AML-193 (cell line): ENCODE data around the gene PXT1.
A peak's percentile ranks its signal among the peaks of the same experiment; 100 is the strongest.

ENCODE experiments used
- DNase-seq, 2 experiments: peaks; one replicate each; lab custom pipeline; 2025; lab: John Stamatoyannopoulos, UW

Gene PXT1

DNA sequence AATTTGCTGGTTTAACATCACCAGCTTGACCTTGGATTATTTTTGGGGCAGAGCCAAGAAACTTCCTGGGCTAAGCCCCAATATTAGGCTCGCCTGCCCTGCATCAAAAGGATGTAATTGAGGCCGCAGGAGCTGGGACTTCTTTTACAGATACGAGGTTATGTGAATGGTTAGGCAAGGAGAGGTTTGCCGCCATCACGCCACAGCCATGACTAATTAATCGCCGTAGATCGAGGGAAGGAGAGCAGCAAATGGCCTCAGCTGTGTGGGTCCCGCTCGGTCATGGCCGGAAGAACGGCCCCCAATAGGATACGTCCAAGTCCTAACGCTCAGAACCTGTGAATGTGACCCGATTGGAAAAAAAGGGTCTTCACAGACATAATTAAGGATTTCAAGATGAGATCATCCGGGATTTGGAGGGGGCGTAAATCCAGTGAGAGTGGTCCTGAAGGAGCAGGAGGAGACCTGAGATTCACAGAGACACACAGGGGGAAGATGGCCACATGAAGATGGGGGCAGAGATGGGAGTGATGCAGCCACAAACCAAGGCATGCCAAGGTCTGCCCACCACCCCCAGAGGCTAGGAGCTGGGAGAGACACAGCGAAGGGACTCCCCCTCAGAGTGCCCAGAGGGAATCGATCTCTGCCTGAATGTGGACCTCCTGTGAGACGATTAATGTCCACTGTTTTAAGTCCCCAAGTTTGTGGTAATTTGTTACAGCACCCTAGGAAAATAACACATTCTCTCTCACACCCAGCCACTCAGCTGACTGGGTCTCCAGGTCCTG, 96.0 kb downstream of the PXT1 start:
- no peak for DNase-seq

DNA sequence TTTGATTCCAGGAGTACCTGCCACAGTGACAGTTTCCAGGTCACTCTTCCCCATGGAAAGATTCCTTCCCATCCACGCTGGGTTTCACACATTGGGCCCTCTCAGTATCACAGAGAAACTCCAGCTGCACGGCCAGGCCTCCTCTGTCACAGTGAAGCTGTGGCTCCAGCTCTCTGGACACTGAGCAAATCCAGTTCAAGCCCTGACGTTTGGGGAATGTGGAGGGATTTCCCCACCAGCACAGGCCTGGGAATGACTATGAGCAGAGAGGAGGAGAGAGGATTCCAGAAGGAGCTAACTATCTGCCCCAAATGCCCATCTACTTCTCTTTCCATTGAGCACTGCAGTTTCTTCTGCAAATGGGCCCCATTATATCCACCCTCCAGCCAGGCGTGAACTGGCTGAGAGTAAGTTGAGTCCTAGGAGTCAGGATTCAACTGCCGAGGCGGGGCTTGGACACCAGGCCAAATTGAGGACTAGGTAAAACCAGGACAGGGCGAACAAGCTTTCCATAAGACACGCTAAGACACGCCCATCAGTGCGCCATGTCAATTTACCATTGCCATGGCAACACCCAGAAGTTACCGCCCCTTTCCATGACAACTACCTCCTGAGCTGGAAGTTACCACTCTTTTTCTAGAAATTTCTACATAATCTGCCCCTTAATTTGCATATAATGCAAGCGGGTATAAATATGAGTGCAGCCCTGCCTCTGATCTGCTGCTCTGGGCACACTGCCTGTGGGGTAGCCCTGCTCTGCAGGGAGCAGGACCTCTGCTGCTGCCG, 96.8 kb downstream of the PXT1 start:
- no peak for DNase-seq

DNA sequence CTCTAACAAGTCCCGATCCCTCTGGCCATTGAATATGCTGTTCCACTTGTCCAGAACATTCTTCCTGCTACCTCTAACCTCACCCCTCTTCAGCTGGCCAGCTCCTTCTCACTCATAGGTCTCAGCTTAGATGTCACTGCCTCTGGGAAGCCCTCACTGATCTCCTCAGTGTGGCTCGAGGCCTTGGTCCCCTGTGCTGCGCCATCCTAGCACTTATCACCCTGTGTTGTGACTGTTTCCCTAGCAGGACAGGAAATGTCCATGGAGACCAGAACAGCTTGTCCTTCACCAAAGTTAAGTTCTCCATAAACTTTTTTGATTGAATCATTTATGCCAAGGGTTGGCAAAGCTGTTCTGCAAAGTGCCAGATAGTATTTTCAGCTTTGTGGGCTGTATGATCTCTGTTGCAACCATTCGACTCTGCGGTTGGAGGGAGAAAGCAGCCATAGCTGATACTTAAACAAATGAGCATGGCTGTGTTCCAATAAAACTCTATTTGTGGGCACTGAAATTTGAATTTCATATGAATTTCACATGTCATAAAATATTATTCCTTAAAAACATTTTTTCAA, 99.5 kb downstream of the PXT1 start:
- no peak for DNase-seq

DNA sequence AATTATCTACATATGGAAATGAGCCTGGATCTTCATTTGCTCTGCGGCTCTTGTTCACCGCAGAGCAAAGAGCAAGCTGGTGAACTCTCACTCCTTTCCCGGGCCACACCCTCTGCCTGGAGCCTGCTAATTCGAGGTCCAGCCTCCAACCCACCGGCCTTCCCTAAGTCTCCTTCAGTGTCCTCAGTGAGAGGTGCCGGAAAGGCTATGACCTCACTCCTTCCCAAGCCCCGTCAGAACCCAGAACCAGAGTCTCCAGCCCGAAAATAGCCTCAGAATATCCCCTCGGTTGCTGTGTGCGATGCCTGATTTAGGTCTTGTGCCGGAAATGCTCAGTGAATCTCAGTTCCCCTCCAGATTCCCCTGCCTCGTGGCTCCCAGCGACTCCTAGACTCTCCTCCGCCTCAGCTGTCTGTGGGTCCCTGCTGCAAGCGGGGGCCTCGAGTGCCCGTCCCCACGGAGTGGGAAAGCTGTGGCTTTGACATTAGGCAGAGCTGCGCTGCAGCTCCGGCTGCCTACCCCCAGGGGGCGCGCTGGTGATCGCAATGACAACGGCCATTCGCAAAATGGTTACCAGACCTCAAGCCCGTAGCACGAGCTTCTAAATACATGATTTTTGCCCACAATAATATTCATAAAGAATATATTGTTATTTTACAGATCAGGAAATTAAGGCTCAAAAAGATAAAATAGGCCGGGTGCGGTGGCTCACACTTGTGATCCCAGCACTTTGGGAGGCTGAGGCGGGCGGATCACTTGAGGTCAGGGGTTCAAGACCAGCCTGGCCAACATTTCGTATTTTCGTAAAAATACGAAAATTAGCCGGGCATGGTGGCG, 101.8 kb downstream of the PXT1 start:
- peak; percentile 53 for DNase-seq
